GM20000 (cell line): ENCODE data around the gene PDZD8.

ENCODE experiments used
- DNase-seq: peaks from one replicate; pipeline ENCODE4 v3.0.0; 2012; ENCODE audit warnings: low spot score
- TF ChIP-seq, protein P1 (sequence below): IDR thresholded peaks from 2 replicates; pipeline ENCODE4 v1.5.1; 2012; ENCODE audit warnings: mild to moderate bottlenecking, control low read depth; ENCODE audit errors: extremely low read depth, missing control alignments

Gene PDZD8

DNA sequence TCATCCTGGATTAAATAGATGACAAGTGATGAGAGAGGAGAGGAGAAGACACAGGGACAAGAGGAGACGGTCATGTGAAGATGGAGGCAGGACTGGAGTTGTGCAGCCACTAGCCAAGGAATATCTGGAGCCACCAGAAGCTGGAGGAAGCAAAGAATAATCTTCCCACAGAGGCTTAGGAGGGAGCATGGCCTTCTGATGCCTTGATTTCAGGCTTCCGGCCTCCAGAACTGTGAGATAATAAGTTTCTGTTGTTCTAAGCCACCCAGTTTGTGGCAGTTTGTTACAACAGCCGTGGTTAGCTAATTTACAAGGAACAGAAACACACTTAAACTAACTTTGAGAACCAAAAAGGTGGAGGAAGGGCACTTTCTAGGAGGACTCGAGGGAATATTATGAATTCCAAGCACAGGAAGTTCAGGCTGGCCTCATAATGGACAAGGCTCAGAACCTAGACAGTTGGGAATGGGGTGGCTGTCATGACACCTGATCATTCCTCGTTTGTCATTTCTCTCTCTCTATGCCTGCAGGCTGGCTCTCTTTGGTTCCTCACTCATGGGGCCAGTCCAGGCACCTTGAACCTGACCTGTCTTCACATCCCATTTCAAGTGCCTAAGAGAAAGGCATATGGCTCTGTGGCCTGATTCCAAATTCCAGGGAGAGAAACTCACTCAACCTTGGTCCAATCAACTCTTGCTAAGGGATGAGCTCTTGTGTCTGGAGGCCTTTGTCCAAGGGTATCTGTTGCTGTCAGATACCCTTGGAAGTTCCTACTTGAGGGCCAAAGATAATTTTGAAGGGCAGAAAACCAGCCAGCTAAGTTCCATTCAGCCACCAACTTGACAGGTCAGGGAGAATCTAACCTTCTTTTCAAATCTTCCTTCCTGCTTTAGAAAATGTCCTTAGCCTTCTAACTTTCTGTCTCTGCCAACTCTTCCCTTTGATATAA is 33.5 kb upstream of the PDZD8 start:
- TF ChIP-seq, protein P1, sequence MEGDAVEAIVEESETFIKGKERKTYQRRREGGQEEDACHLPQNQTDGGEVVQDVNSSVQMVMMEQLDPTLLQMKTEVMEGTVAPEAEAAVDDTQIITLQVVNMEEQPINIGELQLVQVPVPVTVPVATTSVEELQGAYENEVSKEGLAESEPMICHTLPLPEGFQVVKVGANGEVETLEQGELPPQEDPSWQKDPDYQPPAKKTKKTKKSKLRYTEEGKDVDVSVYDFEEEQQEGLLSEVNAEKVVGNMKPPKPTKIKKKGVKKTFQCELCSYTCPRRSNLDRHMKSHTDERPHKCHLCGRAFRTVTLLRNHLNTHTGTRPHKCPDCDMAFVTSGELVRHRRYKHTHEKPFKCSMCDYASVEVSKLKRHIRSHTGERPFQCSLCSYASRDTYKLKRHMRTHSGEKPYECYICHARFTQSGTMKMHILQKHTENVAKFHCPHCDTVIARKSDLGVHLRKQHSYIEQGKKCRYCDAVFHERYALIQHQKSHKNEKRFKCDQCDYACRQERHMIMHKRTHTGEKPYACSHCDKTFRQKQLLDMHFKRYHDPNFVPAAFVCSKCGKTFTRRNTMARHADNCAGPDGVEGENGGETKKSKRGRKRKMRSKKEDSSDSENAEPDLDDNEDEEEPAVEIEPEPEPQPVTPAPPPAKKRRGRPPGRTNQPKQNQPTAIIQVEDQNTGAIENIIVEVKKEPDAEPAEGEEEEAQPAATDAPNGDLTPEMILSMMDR, result no peak
- no peak for DNase-seq

DNA sequence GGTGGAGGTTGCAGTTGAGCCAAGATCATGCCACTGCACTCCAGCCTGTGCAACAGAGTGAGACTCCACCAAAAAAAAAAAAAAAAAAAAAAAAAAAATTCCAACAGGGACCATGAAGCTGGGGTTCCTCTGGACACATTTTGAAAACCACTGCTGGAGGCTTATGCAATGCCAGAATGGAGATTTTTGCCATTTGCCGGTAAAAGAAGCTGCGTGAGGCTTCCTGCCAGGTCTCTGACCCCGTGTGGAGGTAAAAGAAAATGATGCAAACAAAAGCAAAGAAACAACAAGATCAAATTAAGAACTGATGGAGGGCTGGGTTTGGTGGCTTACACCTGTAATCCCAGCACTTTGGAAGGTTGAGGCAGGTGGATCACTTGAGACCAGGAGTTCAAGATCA is 30.5 kb upstream of the PDZD8 start:
- no peak for DNase-seq
- TF ChIP-seq, protein P1, result no peak

DNA sequence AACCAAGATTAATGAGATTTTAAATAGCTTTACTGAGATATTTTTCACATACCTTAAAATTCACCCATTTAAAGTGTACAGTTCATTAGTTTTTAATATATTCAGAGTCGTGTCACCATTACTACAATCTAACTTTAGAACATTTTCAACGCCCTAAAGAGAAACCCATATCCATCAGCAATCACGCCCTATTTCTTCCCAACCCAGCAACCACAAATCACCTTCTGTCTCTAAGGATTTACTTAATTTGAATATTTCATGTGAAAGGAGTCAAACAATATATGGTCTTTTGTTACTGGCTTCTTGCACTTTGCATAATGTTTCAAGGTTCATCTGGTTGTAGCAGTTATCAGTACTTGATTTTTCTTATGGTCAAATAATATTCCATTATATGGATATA is 25.1 kb upstream of the PDZD8 start:
- TF ChIP-seq, protein P1, result no peak
- DNase-seq, result no peak

DNA sequence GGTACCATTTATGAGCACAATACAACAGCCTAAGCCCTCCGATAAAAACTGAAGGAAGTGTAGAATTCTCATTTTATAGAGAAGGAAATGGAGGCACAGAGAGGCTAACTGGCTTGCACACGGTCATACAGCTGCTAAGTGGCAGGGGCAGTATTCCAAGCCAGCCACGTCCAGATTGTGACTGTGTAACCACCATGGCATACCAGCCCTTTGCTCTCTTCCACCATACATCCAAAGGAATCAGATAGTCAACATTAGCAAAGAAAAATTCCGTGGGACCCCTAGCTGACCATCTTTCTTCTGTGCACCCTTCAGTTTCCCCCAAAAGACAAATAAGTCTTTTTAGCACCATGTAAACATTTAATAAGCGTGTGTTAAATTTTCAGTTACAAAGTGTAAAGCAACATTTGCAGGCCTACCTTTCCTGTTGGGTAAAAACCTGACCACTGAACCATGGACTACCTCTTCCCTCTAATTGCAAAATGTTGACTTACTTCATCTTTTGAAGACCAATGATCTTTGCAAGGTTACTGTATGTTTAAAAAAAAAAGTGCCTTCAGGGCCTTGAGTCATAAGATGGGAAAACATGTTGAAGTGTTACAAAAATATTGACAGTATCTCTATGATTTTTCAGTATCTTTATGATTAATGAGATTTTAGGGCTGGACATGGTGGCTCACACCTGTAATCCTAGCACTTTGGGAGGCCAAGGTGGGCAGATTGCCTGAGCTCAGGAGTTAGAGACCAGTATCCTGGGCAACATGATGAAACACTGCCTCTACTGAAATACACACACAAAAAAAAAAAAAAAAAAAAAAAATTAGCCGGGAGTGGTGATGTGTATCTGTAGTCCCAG is 24.3 kb upstream of the PDZD8 start:
- no peak for DNase-seq
- TF ChIP-seq, protein P1, result no peak

DNA sequence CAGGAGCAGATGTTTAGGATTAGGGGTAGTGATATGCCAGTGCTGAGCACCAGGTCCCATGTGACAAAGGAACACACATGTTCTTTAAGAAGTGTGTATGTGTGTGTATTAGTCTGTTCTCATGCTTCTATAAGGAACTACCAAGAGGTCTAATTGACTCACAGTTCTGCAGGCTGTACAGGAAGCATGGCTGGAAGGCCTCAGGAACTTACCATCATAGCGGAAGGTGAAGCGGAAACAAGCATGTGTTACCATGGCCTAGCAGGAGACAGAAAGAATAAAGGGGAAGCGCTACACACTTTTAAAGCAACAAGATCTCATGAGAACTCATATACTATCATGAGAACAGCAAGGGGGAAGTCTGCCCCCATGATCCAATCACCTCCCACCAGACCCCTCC is 22.8 kb upstream of the PDZD8 start:
- TF ChIP-seq, protein P1, result no peak
- no peak for DNase-seq

DNA sequence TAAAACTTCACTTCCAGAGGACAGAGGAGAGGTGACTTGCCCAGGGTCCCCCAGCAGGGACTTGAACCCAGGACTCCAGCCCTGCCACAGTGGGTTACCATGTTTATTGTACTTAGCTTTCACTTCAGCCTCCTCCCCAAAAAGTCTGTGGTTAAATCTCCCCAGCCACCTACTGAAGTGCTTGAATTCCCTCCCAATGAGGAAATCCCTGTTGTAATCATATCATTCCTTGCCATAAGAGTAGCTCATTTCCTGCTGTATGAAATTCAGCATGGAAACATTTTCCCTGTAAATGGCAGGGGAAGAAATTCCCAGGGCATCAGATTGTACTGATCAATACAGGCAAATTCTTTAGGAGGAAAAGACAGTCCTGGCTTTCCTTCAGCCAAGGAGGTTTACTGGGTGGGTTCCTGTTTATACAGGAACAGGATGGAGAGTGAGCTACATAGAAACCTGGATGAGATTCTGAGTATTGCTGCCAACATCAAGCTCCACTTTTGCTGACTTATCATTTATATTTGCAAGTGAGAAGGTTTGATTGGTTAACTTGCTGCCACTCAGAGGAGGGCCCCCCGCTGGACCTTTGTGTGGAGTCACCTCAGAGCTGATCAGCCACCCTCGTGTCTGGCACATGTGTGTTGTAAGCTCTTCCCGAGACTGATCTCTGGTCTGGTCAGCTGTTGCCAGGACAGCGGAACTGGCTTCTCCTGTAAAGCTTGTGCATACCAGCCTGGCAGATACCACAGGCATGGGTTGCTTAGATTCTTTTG is 16.4 kb upstream of the PDZD8 start:
- TF ChIP-seq, protein P1, result no peak
- DNase-seq, result no peak

DNA sequence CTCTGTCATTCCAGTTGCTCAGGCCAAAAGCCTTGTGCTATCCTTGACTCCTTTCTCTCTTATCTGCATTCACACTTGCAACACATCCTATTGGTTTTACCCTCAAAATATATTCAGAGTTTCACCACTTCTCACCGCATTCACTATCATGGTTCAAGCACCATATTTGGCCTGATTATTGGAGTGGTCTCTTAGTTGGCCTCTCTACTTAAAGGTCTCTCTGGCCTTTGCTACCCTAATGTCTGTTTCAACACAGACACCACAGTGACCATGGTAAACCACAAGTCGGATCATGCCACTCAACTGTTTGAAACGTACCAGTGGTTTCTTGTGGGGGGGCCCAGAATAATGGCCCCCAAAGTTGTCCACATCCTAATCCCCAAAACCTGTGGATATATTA is 15.2 kb upstream of the PDZD8 start:
- DNase-seq, result no peak
- TF ChIP-seq, protein P1, result no peak
